SU-DHL-6 (cell line): Measurements from ENCODE around the gene ZDHHC23.

ENCODE experiments used
- H2AFZ ChIP-seq: fragments of 200-600 bp; sonication (generic); 2 replicates; pipeline ENCODE4 v1.6.1; 2014; ENCODE audit warnings: low read depth, mild to moderate bottlenecking, moderate library complexity, mixed read lengths, antibody characterized with exemption, low read length; ENCODE audit not compliant: severe bottlenecking
- H3F3A ChIP-seq: fragments of 200-600 bp; shearing (Covaris generic); 2 replicates; pipeline ENCODE4 v1.6.0; 2016; ENCODE audit warnings: antibody characterized with exemption, mild to moderate bottlenecking; ENCODE audit not compliant: insufficient read depth
- H3K27ac ChIP-seq: fragments of 200-600 bp; sonication (generic); 2 replicates; pipeline ENCODE4 v1.5.1; 2016; ENCODE audit warnings: low read depth, mild to moderate bottlenecking, low read length, moderate library complexity, mixed read lengths
- H3K27me3 ChIP-seq: fragments of 200-600 bp; sonication (generic), shearing (Covaris generic); 2 replicates; pipeline ENCODE4 v1.6.0; 2014; ENCODE audit warnings: mild to moderate bottlenecking, low read length
- H3K36me3 ChIP-seq: fragments of 200-600 bp; sonication (generic); 2 replicates; pipeline ENCODE4 v1.6.1; 2014; ENCODE audit warnings: mild to moderate bottlenecking, low read length, mixed read lengths
- H3K4me2 ChIP-seq: fragments of 300-600, 200-600 bp; shearing (Covaris generic), sonication (generic); 2 replicates; pipeline ENCODE4 v1.6.0; 2014; ENCODE audit warnings: low read length, low read depth, mild to moderate bottlenecking; ENCODE audit not compliant: poor library complexity, severe bottlenecking
- H3K4me3 ChIP-seq: fragments of 200-600 bp; sonication (generic); 2 replicates; pipeline ENCODE4 v1.5.1; 2014; ENCODE audit warnings: antibody characterized with exemption, low read length, mild to moderate bottlenecking, mixed read lengths; ENCODE audit not compliant: insufficient read depth, poor library complexity, severe bottlenecking
- H3K79me2 ChIP-seq: fragments of 200-600 bp; sonication (generic); 2 replicates; pipeline ENCODE4 v1.6.1; 2014; ENCODE audit warnings: mild to moderate bottlenecking, low read length, moderate library complexity; ENCODE audit not compliant: insufficient read depth
- H3K9ac ChIP-seq: fragments of 200-600 bp; sonication (generic); 2 replicates; pipeline ENCODE4 v1.7.0; 2014; ENCODE audit warnings: mild to moderate bottlenecking, low read length
- H3K9me2 ChIP-seq: fragments of 200-600 bp; sonication (generic); replicated peaks from 2 replicates; pipeline ENCODE4 v1.6.1; 2014; ENCODE audit warnings: low read length; ENCODE audit not compliant: insufficient read depth
- H3K9me3 ChIP-seq: fragments of 200-600 bp; sonication (generic); 2 replicates; pipeline ENCODE4 v1.6.1; 2014; ENCODE audit warnings: low read length, mixed read lengths; ENCODE audit not compliant: insufficient read depth
- H4K20me1 ChIP-seq: fragments of 200-600 bp; sonication (generic); 2 replicates; pipeline ENCODE4 v1.6.1; 2014; ENCODE audit warnings: low read depth, mild to moderate bottlenecking, antibody characterized with exemption, low read length, moderate library complexity, mixed read lengths
- CTCF ChIP-seq: fragments of 200-600 bp; sonication (generic); IDR thresholded peaks from one replicate; pipeline ENCODE4 v1.5.1; 2017; ENCODE audit warnings: antibody characterized with exemption, mild to moderate bottlenecking, low read length, moderate library complexity; ENCODE audit not compliant: insufficient read depth, poor library complexity, severe bottlenecking
- EZH2phosphoT487 ChIP-seq: fragments of 200-600 bp; sonication (generic), shearing (Covaris generic); conservative IDR thresholded peaks from 2 replicates; pipeline ENCODE4 v1.6.1; 2018; ENCODE audit warnings: mild to moderate bottlenecking, antibody characterized with exemption, low read length, moderate library complexity, mixed read lengths

The ZDHHC23 gene

GRCh38 chr3:113910966-113911365 lies 36.8 kb upstream of the ZDHHC23 start:
- Histone ChIP-seq H3F3A (no peaks in the 10 kb centered on the region), H3K27ac (no peak overlapping the region), H3K36me3 (no peaks in the 10 kb centered on the region), H3K27me3 (no peaks in the 10 kb centered on the region), H4K20me1 (no peaks in the 10 kb centered on the region), H2AFZ (no peak overlapping the region), H3K4me2 (no peak overlapping the region), H3K9ac (no peak overlapping the region), H3K4me3 (no peak overlapping the region), H3K9me3 (no peaks in the 10 kb centered on the region), H3K79me2 (no peaks in the 10 kb centered on the region), H3K9me2 (no peaks in the 10 kb centered on the region)
- TF ChIP-seq CTCF (no peak), EZH2phosphoT487 (no peak)

GRCh38 chr3:113912552-113913236 lies 35.1 kb upstream of the ZDHHC23 start:
- H3K9me3 ChIP-seq, result no peaks in the 10 kb centered on the region
- no peak overlapping the region for H3K4me3 ChIP-seq
- H3K27me3 ChIP-seq, result no peaks in the 10 kb centered on the region
- TF ChIP-seq CTCF, result peak; percentile 48
- TF ChIP-seq EZH2phosphoT487, result no peak
- H3K9ac ChIP-seq, result no peak overlapping the region
- H3K9me2 ChIP-seq, result no peaks in the 10 kb centered on the region
- no peaks in the 10 kb centered on the region for H3F3A ChIP-seq
- no peaks in the 10 kb centered on the region for H3K79me2 ChIP-seq
- H2AFZ ChIP-seq, result no peak overlapping the region
- peak overlapping the region; percentile 14 for H3K4me2 ChIP-seq
- no peak overlapping the region for H3K27ac ChIP-seq
- no peaks in the 10 kb centered on the region for H4K20me1 ChIP-seq
- H3K36me3 ChIP-seq, result no peaks in the 10 kb centered on the region

GRCh38 chr3:113914646-113915045 lies 33.2 kb upstream of the ZDHHC23 start:
- no peak overlapping the region for H3K9ac ChIP-seq
- no peak overlapping the region for H3K4me2 ChIP-seq
- H3K36me3 ChIP-seq, result no peaks in the 10 kb centered on the region
- no peaks in the 10 kb centered on the region for H3K79me2 ChIP-seq
- H3K27me3 ChIP-seq, result no peaks in the 10 kb centered on the region
- H3F3A ChIP-seq, result no peaks in the 10 kb centered on the region
- H3K4me3 ChIP-seq, result no peak overlapping the region
- no peaks in the 10 kb centered on the region for H3K9me2 ChIP-seq
- H3K9me3 ChIP-seq, result no peaks in the 10 kb centered on the region
- H2AFZ ChIP-seq, result no peak overlapping the region
- no peak for TF ChIP-seq CTCF
- no peak for TF ChIP-seq EZH2phosphoT487
- no peaks in the 10 kb centered on the region for H4K20me1 ChIP-seq
- H3K27ac ChIP-seq, result no peak overlapping the region
